GM12872 (cell line): ENCODE measurements around the gene CRYBA2.
A peak's percentile ranks its signal among the peaks of the same experiment; 100 is the strongest.

Experiments used
- TF ChIP-seq, protein P1 (sequence below): IDR thresholded peaks from 3 replicates; pipeline ENCODE4 v1.5.1; 2011; ENCODE audit warnings: low read depth, mild to moderate bottlenecking, low read length, moderate library complexity; ENCODE audit not compliant: insufficient read depth

The CRYBA2 gene

GRCh38 chr2:218957671-218958070, 35.6 kb downstream of the CRYBA2 start:
- TF ChIP-seq, protein P1, sequence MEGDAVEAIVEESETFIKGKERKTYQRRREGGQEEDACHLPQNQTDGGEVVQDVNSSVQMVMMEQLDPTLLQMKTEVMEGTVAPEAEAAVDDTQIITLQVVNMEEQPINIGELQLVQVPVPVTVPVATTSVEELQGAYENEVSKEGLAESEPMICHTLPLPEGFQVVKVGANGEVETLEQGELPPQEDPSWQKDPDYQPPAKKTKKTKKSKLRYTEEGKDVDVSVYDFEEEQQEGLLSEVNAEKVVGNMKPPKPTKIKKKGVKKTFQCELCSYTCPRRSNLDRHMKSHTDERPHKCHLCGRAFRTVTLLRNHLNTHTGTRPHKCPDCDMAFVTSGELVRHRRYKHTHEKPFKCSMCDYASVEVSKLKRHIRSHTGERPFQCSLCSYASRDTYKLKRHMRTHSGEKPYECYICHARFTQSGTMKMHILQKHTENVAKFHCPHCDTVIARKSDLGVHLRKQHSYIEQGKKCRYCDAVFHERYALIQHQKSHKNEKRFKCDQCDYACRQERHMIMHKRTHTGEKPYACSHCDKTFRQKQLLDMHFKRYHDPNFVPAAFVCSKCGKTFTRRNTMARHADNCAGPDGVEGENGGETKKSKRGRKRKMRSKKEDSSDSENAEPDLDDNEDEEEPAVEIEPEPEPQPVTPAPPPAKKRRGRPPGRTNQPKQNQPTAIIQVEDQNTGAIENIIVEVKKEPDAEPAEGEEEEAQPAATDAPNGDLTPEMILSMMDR: no peak

DNA sequence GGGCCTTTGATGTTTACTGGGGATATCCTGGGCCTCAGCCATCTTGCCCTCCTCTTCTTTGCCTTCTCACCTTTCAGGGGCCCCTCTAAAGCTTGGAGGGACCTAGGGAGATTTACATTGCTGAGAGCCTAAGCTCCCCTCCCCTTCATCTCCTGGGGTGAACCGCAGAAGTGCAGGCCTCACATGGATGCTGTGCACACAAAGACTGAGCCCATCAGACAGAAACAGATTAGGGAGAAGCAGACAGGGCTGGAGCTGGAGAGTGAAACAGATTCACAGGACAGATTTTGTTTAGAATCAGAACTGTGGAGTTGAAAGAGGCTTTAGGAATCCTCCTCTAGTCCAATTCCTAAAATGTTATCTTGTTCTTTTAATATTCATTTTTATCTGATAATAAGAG, 37.2 kb downstream of the CRYBA2 start:
- TF ChIP-seq, protein P1: no peak

DNA sequence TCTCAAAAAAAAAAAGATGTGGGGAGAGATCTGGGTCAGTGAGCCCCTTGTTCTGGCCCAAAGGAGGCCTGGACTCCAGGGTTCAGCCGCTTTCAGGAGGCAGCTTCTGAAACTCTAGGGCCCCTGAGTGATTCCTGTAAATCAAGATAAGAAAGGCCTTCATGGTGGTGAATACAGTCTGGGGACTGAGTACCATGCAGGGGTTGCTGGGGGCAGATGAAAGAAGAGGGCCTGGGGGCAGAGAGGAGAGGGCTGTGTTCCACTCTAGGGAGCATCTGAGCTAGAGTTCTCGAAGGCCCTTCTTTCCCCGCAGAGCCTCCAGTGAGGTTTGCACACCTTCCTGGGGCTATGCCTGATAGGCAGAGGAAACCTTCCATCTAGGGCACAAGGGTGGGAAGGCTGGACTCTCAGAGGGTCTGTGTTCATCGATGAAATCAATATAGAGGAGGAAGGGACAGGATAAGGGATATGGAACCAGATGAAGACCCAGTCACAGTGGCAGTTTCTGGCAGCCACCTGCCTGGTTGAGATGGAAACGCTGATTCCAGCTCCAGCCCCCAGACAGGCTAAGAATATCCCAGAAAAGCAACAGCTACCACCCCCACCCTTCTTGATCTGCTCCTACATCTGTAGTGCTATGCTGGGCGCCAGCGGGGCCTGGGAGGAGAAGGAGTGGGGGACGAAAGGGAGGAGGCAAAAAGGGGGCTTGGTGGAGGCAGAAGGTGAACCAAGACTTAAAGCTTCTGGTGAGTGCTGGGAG, 38.5 kb downstream of the CRYBA2 start:
- TF ChIP-seq, protein P1: no peak

GRCh38 chr2:218953366-218953954, 39.8 kb downstream of the CRYBA2 start:
- TF ChIP-seq, protein P1: peak; percentile 33; the same call in 2 of the 3 replicates

DNA sequence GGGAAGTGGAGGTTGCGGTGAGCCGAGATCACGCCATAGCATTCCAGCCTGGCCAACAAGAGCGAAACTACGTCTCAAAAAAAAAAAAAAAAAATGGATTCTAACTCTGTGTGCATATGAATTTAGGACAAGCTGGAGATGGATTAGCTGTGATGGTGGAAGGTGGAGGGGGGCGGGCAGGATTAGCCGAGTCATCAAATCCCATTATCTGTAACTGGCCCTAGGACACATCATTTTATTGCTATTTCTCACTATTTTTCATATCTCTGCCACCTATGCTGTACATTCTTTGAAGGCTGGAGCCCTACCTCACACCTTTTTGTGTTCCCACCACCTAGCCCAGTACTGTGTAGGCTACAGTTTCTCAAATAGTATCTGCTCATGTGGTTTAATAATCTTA, 41.1 kb downstream of the CRYBA2 start:
- TF ChIP-seq, protein P1: no peak

- TF ChIP-seq, protein P1: no peak
Observed at GRCh38 chr2:218946621-218947020, 46.6 kb downstream of the CRYBA2 start.

DNA sequence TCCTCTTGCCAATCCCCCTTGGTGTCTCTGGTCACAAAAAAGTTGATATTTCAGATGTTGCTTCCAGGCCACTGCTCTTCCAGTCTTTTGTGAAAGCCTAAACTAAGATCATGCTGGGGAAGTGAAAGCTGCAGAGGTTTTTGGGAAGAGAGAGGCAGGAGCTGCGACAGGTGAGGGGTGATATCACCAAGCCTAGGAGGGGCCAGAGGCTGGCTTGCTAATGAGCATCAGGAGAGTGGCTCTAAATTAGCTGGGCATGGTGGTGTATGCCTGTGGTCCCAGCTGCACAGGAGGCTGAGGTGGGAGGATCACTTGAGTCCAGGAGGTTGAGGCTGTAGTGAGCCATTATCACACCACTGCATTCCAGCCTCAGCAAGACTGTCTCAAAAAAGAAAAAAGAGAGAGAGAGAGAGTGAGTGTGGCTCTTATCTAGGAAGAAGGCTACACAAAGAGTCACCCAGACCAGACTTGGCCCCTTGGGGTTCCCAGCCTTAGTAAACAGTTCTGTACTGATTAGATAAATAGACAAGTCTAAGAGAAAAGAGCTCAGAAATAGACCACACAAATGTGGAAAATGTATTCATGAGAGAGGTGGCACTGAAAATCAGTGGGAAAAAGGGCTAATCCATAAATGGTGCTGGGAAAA, 48.3 kb downstream of the CRYBA2 start:
- TF ChIP-seq, protein P1: no peak
